Pulmonary artery endothelial cell (primary cell): ENCODE measurements around the gene GNAQ. TPM values are rescaled to one million over a fixed set of nuclear protein-coding genes. Genes with fewer than 3 reads are reported as not detected.
"Not testable (repeated sequence)": the region's sequence is repeated elsewhere in the genome, so short reads cannot be mapped to it uniquely, and the experiment has no call there.

ENCODE experiments used
- DNase-seq: peaks from one replicate; pipeline ENCODE4 v3.0.0-alpha.2; 2011; ENCODE audit warnings: low read depth, low spot score
- total RNA-seq: library from RNA; depleted of rRNA; stranded (reverse); fragments of >200 nt; gene quantifications from 2 replicates; pipeline ENCODE4 v1.2.3, GENCODE V29; 2014

Gene GNAQ
- total RNA-seq, 1 donor from 2014 or later: 37.2 TPM

DNA sequence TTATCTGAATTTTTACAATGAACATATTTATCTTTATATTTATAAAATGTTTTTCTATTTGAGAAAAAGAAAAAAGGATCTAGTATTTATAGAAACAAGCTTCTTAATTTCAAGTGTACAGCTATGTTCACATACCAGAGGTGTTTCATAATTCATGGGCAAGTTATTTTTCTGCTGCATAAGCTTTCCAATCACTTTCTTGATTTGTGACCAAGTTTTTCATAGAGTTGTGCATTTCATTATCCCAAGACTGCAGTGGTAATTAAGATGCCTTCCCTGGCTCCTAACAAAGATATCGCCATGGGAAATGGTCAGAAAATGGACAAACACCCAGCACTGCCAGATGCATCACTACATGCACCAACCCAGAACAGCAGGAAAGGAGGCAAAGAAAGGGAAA is 124.6 kb downstream of the GNAQ start:
- DNase-seq: no peak

DNA sequence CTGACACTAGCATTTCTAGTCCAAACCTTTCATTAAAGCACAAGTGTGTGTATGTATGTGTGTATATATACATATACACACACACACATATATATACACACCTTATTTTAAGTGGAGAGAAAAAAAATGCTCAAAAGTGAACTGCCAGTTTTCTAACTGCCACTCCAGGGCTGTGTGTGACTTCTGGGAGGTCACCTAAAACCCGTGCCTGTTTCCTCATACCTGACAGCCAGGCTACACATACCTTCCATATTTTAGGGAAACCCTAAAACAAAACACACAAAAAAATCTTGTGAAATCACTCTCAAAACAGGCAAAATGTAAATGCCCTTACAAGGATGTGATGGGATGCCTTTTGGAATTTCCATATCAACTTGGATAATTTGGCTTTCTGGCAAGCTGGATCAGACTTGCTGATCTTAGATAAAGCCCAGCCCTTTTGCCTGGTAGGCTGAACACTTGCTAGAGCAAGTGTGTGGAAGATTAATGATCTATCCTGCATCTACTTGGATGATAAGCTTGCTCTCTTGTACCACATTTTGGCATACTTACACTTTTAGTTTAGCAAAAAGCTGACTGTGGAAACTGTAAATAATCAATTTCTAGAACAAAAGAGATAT is 127.8 kb downstream of the GNAQ start:
- DNase-seq: no peak

DNA sequence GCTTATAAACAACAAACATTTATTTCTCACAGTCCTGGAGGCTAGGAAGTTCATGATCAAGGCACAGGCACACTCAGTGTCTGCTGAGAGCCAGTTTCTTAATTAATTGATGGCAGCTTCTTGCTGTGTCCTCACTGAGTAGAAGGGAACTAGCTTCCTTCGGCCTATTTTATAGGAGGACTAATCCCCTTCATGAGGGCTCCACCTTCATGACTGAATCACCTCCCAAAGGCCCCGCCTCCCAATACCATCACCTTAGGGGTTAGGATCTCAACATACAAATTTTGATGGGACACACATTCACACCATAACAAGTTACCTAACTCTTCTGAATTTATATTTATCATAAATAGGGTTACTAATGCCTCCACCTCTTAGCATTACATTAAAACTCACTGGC is 129.8 kb downstream of the GNAQ start:
- no peak for DNase-seq

DNA sequence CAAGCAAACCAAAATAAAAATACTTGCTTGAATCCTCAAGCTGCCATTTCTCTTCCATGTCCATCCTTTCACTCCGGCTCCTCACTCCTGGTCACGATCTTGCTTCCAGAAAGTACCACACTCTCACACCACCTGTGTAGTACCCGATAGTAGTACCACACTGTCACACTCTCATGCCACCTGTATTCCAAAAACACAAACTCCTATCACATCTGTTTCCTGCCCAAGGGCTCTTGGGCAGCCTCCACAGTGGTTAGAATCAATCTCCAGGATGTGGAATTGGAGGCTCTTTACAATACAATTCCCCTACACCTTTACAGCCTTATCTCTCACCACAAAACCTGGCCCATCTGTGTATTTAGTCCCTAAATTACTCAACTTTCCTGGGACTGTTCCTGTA is 130.6 kb downstream of the GNAQ start:
- DNase-seq: no peak

DNA sequence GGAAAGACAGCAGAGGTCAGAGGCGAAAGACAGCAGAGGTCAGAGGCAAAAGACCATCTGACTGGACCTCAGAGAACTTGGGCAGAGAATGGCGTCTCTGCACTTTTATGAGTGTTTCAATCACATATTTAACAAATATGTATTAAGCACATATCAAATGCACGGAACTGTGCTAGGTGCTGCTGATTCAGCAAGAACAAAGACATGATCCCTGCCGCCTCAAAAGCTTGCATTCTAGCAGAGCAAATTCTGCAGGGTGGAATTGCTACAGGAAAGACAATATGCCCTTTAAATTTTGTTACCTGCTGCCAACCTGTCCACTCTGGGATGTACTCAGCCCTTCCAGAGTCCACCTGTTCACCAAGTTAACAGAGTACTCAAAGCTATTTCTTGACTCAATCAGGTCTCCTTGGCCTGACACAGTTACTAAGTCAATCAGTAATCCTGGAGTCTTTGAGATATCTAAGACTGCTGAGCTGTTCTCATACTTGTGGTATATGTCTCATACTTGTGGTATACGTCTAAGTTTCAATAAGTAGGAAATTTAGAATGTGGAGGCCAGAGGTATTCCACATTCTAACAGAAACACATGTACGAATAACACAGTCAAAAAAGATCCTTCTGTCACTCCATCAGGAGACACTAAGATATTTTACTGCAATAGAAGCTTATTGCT is 131.8 kb downstream of the GNAQ start:
- no peak for DNase-seq

DNA sequence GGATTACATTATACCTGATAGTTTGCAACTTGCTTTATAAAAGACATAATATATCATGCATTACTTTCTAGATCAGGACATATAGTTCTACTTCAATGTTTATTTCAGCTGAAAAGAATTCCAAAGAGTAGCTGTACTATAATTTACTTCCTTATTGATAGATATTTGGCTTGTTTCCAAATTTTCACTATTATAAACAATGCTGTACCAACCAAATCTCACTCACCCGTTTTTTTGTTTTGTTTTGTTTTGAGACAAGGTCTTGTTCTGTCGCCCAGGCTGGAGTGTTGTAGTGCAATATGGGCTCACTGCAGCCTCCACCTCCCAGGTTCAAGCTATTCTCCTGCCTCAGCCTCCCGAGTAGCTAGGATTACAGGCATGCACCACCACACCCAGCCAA is 132.7 kb downstream of the GNAQ start:
- DNase-seq: no peak

DNA sequence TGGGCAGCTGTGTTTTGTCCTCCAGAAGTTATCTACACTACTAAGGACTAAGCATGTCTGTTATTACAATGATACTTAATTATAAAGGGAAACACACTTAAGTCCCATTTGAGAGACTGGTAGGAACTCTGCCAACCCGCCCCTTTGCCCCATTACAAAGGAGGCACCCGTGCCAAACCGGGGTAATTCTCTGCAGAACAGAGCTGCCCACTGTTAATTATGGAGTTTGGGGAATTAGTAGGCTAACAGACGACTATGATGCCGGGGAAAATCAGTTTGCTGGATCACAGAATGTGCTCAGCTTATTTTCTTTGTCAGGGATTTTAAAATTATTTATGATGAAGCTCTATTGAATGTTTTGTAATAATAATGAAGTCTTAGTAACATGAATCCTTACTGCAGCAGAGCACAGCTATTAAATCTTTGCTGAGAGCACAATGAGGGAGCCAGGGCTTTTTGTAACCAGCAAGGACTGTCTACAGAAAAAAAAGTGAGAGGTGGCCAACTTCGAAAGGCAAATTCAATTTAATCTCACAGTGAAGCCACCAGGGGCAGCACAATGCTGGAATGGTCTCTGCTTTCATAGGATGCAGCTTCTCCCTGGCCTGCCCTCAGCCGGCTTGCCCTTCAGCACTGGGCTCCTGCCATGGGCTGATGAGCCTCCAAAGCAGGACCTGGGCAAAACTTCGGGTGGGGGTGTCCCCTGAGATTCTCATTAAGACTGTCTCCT is 134.5 kb downstream of the GNAQ start:
- DNase-seq: no peak

DNA sequence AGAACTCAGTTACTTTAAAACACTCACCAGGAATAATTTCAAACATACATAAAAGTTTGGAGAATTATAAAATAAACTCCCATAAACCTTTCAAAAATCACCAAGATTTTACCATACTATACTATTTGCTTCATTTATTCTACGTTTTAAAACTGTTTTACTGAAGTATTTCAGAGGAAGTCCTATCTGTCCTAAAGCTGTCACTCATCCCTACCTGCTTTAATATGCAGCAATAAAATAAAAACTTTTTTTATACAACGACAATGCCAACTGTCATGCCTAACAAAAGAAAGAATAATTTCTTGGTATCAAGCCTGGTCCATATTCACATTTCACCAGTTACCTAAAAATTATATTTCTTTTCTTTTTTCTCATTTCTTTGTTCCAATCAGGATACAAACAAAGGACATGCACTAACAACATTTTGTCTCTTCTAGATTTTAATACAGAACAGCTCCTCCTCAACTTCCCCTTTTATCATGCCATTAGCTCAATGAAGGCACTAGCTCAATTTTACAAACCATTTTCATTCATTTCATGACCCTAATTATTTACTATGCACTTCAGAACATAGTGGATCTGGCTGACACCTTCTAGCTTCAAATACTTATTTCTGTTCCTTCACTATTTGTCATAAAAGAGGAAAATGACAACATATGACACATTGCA is 135.2 kb downstream of the GNAQ start:
- DNase-seq: no peak

DNA sequence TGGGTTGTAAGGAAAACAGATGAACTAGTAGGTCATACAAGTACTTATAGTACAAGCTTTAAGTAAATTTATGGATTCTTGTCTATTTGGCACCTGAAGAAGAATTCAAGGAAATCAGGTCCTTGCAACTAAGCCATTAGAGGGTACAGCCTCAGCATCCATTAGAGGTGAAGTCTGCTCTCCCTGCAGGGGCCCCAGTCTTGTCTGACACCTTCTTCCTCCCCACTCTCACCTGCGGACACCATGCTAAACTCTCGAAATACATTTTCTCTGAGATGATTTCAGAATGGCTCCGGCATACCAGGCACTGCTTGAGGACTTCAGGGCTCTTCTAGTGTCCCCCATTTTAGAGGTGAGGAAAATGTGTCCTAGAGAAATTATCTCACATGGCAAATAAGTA is 137.9 kb downstream of the GNAQ start:
- no peak for DNase-seq

DNA sequence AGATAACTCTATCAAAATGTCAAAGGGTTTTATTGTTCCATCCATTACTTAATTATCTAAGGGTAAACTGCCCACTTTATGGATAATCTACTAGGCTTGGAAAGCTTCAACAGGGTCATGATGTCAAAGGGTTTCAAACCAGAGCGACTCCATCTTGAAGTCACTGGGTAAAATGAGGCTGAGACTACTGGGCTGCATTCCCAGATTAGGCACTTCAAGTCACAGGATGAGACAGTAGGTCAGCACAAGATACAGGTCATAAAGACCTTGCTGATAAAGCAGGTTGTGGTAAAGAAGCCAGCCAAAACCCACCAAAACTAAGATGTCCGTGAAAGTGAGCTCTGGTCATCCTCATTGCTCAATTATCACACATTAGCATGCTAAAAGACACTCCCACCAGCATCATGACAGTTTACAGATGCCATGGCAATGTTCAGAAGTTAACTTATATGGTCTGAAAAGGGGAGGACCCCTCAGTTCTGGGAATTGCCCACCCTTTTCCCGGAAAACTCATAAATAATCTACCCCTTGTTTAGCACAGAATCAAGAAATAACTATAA is 138.6 kb downstream of the GNAQ start:
- DNase-seq: no peak

DNA sequence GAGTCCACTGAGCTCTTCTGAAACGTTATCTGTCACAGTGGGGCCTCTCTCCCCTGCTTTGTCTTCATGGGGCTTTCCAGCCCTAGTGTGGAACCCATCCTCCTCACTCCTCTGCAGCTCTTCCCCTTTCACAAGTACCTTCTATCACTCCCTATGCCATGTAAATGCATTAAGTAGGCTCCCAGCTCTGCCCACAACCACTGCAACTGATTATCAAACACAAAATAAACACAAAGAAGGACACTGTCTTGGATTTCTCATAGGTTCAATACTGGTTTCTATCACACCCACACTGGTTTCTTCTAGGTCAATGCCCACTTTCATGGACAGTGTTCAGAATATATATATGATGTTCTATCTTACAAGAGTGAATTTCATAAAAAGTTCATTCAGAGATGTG is 139.4 kb downstream of the GNAQ start:
- DNase-seq: no peak

DNA sequence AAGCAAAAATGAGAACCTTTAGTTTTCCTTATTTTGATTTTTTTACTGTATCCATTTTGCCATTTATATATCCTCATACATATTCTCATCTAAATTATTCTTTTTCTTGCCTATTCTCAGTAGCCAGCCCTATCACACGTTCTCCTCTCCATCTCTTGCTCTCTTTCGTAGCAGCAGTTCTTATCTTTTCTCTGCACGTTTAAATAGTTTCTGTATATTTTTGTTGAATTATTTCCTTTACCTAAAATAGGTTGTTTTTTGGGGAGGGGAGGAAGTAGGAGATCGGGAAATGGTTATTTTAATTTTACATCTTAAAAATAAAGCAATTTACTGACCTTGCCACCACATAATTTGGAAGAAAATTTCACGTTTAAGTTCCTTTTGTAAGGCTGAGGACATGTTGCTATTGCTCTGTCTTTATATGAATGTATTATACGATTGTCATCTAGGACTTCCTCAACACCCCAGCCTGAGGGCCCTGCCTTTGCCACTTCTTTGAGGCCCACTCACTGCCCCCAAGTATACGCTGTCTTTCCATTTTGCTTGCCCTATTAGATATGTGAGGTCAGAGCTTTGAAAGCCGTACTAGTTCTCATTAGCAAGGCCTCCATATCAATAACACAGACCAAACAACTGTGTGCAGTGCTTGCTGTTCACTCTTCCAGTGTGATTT is 140.3 kb downstream of the GNAQ start:
- DNase-seq: no peak

DNA sequence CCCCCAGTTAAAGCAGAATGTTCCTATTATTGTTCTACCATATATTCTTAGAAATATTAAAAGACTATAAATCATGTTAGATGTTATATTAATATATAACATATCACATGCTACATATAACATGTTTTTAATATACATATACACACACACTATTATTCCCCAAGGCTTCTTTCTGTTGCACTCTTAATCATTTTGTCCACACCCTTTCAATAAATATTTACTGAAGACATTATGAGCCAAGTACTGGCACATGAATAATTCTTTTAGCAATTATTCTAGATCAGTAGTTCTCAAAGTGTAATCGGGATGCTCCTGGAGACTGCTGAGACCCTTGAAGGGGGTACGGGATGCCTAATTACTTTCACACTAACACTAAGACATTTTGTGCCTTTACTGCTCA is 143.9 kb downstream of the GNAQ start:
- no peak for DNase-seq

DNA sequence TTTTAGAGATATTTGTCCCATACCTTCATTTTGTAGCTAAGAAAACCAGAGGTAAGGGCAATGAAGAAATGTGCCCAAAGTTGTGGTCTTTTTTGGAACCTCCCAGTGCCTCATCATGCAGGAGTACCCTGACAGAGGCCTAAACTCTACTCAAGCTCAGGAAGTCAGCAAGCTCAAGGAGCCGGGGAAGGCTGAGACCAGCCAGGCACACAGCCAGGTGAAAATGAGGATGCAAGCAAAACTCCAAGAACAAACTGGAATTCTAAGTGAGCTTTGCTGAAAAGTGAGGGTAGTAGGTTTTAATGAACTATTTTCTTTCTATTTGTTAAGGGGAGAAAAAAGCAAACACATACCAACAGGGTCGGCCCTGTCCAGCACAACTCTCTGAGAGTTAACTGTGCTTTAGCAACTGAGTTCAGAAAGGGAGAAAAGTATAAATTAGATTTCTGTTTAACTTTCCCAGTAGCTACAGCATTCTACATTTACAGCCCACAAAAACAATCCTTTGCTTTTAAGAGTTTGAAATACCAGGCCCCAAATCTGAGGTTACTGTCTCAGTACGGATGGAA is 146.4 kb downstream of the GNAQ start:
- DNase-seq: no peak

DNA sequence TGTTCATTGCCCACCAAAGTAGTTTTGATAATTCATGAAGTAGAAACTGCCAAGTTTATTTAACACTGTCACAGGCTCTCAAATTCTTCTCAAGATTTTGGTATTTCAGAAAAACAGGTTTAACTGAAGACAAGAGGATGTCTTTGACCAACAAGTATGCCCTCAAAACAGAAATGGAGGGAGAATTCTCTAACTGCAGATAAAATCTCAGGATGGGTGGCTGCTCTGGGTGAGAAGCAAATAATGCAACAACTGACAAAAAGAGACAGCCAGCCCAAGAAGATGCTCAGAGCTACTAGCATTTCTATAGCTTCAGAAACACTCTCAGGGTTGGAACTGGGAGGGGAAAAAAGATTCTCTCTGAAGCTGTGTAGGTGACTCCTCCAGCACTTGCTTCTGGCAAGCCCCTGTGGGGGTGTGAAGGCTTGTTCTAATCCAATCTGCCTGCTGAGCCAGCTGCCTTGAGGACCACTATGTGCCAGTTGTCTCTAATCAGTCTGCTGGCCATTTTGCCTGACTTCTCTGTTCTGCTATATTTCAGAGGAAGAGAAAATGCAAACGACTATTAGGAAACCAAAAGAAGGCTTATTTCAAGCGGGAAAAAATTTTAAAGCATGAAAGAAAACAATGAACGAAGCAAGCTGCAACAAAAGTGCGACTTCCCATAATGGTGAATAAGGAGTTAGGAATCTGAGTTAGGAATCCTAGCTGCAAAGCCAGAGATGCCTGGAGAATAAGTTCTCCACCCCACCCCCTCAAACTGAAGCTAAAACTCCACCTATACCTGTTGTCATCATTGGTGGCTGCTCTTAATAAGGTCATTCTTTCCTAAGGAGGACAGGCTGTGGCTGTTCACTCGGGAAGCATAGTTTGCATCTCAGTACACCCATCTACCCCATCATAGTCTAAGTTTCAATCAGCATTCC is 147.5 kb downstream of the GNAQ start:
- DNase-seq: no peak

DNA sequence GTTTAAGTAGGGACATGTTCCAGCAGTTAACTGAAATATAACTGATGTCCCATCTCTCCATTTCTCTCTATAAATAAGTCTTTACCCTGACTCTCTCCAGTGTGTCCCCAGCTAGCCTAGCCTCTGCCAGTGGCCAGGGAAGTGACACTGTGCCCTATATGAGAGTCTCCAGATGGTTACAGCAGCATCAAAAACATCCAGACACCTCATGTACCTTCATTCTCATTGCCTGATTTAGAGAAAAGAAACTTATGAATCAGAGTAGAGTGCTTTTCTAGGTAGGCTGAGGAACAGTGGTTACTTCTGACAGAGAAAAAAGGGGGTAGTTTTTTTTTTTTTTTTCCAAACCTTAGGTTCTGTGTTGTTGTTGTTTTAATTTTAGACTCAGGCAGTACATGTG is 148.5 kb downstream of the GNAQ start:
- no peak for DNase-seq

DNA sequence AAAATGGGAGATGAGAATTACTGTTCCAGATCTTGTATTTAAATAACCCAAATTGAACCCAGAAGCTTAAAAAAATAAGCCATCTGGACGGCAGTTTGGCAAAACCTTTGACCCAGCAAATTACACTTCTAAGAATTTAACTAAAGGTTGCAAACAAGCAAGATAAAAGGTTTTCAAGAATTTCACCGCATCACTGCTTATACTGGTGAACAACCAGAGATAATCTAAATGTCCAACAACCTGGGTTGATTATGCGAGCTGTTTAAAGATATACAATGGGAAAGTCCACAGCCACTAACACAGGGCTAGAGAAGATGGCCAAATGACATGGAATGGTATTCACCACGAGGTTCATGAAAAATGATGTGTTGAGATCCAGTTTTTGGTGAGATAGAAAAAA is 149.3 kb downstream of the GNAQ start:
- DNase-seq: no peak

DNA sequence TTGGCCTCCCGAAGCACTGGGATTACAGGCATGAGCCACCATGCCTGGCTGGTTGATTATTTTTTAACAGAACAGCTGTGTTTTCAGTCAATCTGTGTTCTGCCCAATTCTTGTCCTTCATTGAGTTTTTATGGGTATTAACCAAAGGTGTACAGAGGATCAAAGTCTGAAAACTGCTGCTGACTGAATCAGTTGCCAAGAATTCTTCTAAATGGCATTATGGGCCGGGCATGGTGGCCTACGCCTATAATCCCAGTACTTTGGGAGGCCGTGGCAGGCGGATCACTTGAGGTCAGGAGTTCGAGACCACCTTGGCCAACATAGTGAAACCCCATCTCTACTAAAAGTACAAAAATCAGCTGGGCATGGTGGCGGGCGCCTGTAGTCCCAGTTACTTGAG is 150.0 kb downstream of the GNAQ start:
- not testable (repeated sequence) for DNase-seq

DNA sequence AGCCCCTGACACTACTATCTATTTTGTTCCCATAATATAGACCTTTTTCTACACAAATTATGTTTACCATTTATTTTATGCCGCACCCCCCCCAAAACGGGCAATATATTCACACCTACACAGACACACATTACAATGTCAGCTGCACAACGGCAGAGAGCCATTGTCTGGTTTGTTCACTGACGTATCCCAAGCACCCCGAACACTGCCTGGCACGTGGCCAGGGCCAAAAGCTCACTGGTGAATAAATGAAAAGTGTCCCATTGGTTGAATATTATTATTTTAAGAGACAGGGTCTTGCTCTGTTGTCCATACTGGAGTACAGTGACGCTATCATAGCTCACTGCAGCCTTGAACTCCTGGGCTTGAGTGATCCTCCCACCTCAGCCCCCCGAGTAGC is 150.5 kb downstream of the GNAQ start:
- DNase-seq: no peak

DNA sequence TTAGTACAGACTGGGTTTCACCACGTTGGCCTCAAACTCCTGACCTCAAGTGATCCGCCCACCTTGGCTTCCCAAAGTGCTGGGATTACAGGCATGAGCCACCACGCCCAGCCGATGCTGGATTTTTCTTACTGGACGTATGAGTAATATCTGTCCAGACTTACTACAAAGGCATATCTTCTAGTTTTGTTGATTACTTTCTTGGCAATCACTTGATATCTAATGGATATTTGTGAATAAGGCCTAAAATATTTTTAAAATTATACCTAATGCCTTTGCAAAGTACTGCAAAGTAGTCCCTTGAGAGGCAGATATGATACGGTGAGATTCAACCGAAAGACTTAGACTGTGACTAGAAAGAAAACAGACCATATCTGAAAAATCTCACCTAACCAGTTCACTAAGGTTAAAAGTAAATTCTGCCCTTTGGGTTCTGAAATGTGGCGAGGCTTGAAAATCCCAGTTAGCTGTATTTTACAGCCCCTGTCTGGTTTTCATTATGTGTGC is 152.1 kb downstream of the GNAQ start:
- no peak for DNase-seq
